SK-N-MC (cell line): ENCODE results near the gene ZNF776.
"Not testable (repeated sequence)": the region's sequence is repeated elsewhere in the genome, so short reads cannot be mapped to it uniquely, and the experiment has no call there.

ENCODE experiments used
- DNase-seq: peaks from one replicate; pipeline ENCODE4 v3.0.0-alpha.2; 2011; ENCODE audit warnings: low read depth, low spot score
- H3K27ac ChIP-seq: fragments of 200-600 bp; sonication (generic); 2 replicates; pipeline ENCODE4 v1.5.1; 2016; ENCODE audit warnings: mixed run types
- H3K36me3 ChIP-seq: fragments of 200-600 bp; sonication (generic); 2 replicates; pipeline ENCODE4 v1.6.1; 2017; ENCODE audit warnings: antibody characterized with exemption, low read length, mixed read lengths; ENCODE audit not compliant: insufficient read depth
- H3K4me3 ChIP-seq: fragments of 200-600 bp; sonication (generic); 2 replicates; pipeline ENCODE4 v1.5.1; 2016
- H3K9ac ChIP-seq: fragments of 200-600 bp; sonication (generic); 2 replicates; pipeline ENCODE4 v1.8.0; 2017; ENCODE audit warnings: mixed run types, mixed read lengths; ENCODE audit not compliant: insufficient read length
- H3K9me3 ChIP-seq: fragments of 200-600 bp; sonication (generic); 2 replicates; pipeline ENCODE4 v1.6.1; 2017; ENCODE audit warnings: low read depth, mild to moderate bottlenecking, antibody characterized with exemption, low read length, moderate library complexity, mixed read lengths
- EZH2 ChIP-seq: fragments of 200-600 bp; sonication (generic); IDR thresholded peaks from one replicate; pipeline ENCODE4 v1.6.1; 2017; ENCODE audit warnings: antibody characterized with exemption
- FOXP2 ChIP-seq: optimal IDR thresholded peaks from 2 replicates; pipeline ENCODE3; 2011; ENCODE audit warnings: mild to moderate bottlenecking, moderate library complexity; ENCODE audit not compliant: insufficient read depth; ENCODE audit errors: extremely low read length, control extremely low read depth
- POLR2AphosphoS5 ChIP-seq: IDR thresholded peaks from 2 replicates; pipeline ENCODE4 v1.6.1; 2012; ENCODE audit warnings: mild to moderate bottlenecking, low read depth, low read length, borderline replicate concordance

Gene ZNF776

DNA sequence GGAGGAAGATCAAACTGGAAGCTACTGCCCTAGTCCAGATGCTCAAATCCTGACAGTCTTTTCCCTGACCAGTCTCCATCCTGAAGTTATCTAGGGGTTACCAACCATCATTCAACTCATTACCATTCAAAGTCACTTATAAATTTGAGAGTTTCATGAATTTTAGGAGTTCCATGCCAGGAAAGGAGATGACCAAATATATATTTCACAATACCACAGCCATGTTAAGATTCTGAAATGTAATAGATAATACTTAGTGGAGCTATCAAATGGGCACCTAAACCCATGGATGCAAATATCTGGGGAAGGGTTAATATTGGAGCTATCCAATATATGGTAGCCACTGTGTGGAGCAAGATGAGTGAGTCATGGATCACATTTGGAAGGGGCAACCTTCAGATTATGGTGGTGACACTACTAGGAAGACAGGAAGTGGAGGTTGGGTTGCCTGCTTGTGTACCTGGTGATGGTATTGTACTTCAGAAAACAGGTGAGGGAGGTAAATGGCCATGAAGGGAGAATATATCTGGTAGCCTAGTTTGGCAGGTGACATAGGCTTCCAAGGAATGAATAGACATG, 41.6 kb downstream of the ZNF776 start:
- no peak for DNase-seq
- H3K9ac ChIP-seq = no peak overlapping the region
- peaks cover 41% of the 10 kb centered on the region for H3K36me3 ChIP-seq
- TF ChIP-seq POLR2AphosphoS5 (no peak), EZH2 (no peak), FOXP2 (no peak)
- peaks cover 4% of the 10 kb centered on the region; the same call in 1 of the 2 replicates for H3K9me3 ChIP-seq
- H3K4me3 ChIP-seq = no peak overlapping the region
- no peak overlapping the region for H3K27ac ChIP-seq

DNA sequence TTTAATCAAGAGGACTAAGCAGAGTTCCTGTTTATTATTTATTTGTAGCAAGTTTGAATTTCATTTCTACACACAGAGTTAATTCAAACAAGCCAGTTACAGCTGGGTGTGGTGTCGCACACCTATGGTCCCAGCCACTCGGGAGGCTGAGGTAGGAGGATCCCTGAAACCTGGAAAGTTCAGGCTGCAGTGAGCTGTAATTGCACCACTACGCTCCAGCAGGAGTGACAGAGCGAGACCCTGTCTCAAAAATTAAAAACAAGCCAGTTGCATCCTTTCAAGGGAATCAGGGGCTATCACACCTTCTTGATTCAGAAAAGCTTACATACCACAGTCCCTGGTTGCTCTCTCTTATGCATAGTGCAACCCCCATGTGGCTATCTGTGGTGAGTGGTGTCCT, 42.7 kb downstream of the ZNF776 start:
- Histone ChIP-seq H3K36me3 (peaks cover 38% of the 10 kb centered on the region), H3K4me3 (no peak overlapping the region), H3K9me3 (peaks cover 1% of the 10 kb centered on the region; the same call in 1 of the 2 replicates), H3K27ac (no peak overlapping the region), H3K9ac (no peak overlapping the region)
- no peak for DNase-seq
- TF ChIP-seq EZH2 (no peak), POLR2AphosphoS5 (no peak), FOXP2 (no peak)

DNA sequence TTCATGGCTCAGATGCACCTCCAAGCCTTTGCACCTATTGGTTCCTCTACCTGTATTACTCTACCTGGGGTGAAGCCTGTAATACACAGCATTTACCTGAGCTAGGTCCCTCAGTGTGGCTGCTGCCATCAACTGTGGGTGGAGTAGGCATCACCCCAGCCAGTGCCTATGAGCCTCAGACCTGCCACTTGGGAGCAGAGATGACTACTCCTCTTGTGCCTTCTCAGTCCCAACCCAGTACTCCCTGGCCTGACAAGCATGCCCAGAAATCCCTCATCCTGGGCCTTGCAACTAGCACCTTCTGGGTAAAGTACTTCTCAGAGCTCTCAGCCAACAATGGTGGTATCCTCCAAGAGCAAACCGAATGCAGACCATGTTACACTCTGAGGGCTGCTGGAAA, 50.0 kb downstream of the ZNF776 start:
- not testable (repeated sequence) for H3K4me3 ChIP-seq, H3K27ac ChIP-seq, H3K9ac ChIP-seq, H3K36me3 ChIP-seq, H3K9me3 ChIP-seq, DNase-seq

DNA sequence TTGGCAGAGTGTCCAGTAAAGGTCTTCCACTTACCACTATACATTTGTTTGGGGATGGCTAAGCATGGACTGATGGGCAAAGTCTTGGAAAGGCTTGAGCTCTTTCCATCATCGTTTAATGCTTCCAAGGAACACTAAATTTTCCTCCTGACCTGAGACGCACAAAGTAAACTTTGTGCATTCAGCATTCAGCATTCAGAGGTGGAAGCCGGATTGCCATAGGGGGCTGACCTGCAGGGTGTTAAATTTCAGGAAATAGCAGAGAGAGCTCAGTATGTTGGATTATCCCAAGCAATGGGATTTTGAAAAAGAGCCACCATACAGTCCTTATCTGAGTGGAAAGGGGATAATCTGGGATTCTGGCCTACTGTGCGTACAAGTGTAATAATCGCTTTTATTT, 54.1 kb downstream of the ZNF776 start:
- peaks cover 3% of the 10 kb centered on the region; the same call in 1 of the 2 replicates for H3K36me3 ChIP-seq
- no peak overlapping the region for H3K4me3 ChIP-seq
- H3K9ac ChIP-seq = no peak overlapping the region
- TF ChIP-seq FOXP2 (no peak), POLR2AphosphoS5 (no peak), EZH2 (no peak)
- DNase-seq = no peak
- H3K27ac ChIP-seq = no peak overlapping the region
- no peaks in the 10 kb centered on the region for H3K9me3 ChIP-seq

DNA sequence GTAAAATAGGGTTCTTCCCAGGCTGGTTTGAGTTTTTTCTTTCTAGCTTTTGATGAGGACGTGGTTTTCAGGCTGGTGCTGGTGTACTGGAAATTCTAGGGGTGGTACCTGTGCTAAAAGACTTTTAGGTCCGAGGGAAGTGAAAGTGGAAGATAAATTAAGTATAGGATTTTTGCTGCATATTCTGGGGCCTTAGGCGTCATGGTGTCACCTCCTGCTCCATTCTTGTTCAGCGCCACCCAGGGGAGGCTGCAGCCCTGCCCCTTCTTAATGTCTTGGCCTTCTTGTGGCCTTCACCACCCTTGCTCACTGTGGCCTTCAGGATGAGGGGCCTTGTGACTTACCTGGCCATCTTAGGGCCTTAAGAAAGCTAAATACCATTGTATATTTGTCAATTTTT, 55.7 kb downstream of the ZNF776 start:
- Histone ChIP-seq H3K4me3 (no peak overlapping the region), H3K36me3 (peaks cover 7% of the 10 kb centered on the region; the same call in 1 of the 2 replicates), H3K9ac (no peak overlapping the region), H3K27ac (no peak overlapping the region), H3K9me3 (no peaks in the 10 kb centered on the region)
- TF ChIP-seq EZH2 (no peak), FOXP2 (no peak), POLR2AphosphoS5 (no peak)
- no peak for DNase-seq

DNA sequence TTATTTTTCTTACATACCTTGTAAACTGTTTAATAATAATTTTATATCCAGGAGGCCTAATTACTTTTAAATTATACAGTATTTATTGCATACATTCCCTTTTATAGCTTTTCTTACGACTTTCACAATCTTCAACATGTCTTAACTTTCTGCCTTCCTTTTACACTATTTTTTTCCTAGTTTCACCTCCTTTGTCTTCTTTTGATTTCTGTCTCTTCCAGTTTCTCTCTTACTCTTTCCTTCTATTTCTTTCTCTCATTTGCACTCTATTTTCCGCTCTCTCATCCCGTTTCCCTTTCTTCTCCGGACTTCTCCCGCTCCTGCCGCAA, 56.6 kb downstream of the ZNF776 start:
- H3K27ac ChIP-seq = peak overlapping the region; percentile 96
- TF ChIP-seq POLR2AphosphoS5 (no peak), EZH2 (no peak), FOXP2 (no peak)
- peak overlapping the region; percentile 87 for H3K4me3 ChIP-seq
- H3K9me3 ChIP-seq = no peaks in the 10 kb centered on the region
- H3K9ac ChIP-seq = peak overlapping the region; percentile 89
- DNase-seq = no peak
- peaks cover 16% of the 10 kb centered on the region; the same call in 1 of the 2 replicates for H3K36me3 ChIP-seq

DNA sequence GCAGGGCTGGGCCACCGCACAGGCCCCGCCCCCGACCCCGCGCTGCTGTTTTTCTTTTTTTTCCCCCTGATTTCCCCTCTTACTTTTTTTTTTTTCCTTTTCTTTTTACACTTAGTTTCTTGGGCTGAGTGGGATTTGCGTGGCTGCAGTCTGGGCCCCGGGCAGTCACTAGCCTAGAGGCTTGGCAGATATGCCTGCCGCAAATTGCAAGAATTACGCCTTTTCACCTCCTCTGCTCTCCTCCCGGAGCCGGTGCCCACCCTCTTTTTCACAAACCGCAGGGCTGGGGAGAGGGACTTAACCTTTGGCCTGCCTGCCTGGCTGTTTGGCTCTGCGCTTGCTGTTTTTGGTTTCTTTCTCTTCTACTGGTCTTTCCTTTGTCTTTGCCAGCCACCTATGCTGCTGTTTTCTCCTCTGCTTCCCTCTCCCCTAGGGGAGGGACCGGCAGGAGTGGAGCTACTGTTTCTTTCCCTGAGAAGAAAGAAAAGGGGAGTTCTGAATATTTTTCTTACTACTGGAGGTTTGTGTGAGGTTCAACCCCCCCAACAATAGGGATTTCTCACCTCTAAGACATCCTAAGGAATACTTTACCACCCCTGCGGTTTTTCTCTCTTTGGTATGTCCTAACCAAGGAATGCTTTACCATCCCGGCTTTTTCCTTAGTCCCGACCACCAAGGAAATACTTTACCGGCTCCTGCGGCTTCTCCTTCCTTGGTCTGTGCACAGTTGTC, 57.1 kb downstream of the ZNF776 start:
- DNase-seq = peak; percentile 50
- TF ChIP-seq EZH2 = no peak
- TF ChIP-seq POLR2AphosphoS5 = peak; percentile 30; the same call in 1 of the 2 replicates
- H3K36me3 ChIP-seq = peaks cover 20% of the 10 kb centered on the region; the same call in 1 of the 2 replicates
- peak overlapping the region; percentile 87 for H3K4me3 ChIP-seq
- peak overlapping the region; percentile 96 for H3K27ac ChIP-seq
- peak overlapping the region; percentile 89 for H3K9ac ChIP-seq
- H3K9me3 ChIP-seq = no peaks in the 10 kb centered on the region

DNA sequence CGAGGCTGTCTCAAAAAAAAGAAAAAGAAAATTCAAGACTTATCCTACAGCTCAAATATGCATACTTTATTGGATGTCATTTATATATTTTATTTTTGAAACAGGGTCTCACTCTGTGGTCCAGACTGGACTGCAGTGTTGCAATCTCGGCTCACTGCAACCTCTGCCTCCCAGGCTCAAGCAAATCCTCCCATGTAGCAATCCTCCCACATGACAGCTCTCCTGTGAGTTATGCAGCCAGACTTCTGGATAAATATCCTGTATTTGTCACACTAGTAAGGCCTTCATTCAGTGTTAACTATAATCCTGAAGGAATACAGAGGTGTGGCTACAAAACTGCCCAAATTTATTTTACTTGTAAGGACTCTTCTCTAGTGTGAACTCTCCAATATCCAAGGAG, 60.9 kb downstream of the ZNF776 start:
- DNase-seq = no peak
- no peak overlapping the region for H3K27ac ChIP-seq
- no peaks in the 10 kb centered on the region for H3K9me3 ChIP-seq
- TF ChIP-seq POLR2AphosphoS5 = no peak
- TF ChIP-seq FOXP2 = no peak
- no peak for TF ChIP-seq EZH2
- no peak overlapping the region for H3K9ac ChIP-seq
- H3K36me3 ChIP-seq = peaks cover 33% of the 10 kb centered on the region; the same call in 1 of the 2 replicates
- H3K4me3 ChIP-seq = no peak overlapping the region
